Progenitor cell of endocrine pancreas (in vitro differentiated cells): ENCODE results near the gene CAMKMT. TPM values are rescaled to one million over a fixed set of nuclear protein-coding genes. Genes with fewer than 3 reads are reported as not detected.

Source experiments
- DNase-seq: peaks from one replicate; pipeline ENCODE4 v3.0.0; 2021; ENCODE audit warnings: low spot score; ENCODE audit not compliant: unreplicated experiment
- H3K27ac Mint-ChIP-seq: 2 replicates; pipeline ENCODE4 v1.8.0; 2021; ENCODE audit warnings: mild to moderate bottlenecking, moderate library complexity, mixed read lengths
- H3K27me3 Mint-ChIP-seq: 2 replicates; pipeline ENCODE4 v1.8.0; 2021; ENCODE audit warnings: mixed read lengths
- H3K36me3 Mint-ChIP-seq: 2 replicates; pipeline ENCODE4 v1.8.0; 2022; ENCODE audit warnings: mixed read lengths; ENCODE audit not compliant: insufficient read depth
- H3K4me1 Mint-ChIP-seq: 2 replicates; pipeline ENCODE4 v1.8.0; 2021; ENCODE audit warnings: low read depth, mixed read lengths
- H3K4me3 Mint-ChIP-seq: 2 replicates; pipeline ENCODE4 v1.8.0; 2021; ENCODE audit warnings: low read depth, mild to moderate bottlenecking, moderate library complexity, mixed read lengths
- H3K9me3 Mint-ChIP-seq: 2 replicates; pipeline ENCODE4 v1.8.0; 2021; ENCODE audit warnings: low read depth, mixed read lengths
- CTCF ChIP-seq: fragments of 200-600 bp; sonication (generic); IDR thresholded peaks from one replicate; pipeline ENCODE4 v1.5.0; 2021; ENCODE audit warnings: antibody characterized with exemption, mild to moderate bottlenecking; ENCODE audit not compliant: unreplicated experiment
- total RNA-seq: library from RNA; stranded (reverse); gene quantifications from 2 replicates; pipeline ENCODE4 v1.2.1, GENCODE V29; 2021

The CAMKMT gene
- total RNA-seq, 1 donor from 2014 or later, result 20.3 TPM

- TF ChIP-seq CTCF, result no peak
- peak; percentile 15 for DNase-seq
Observed at GRCh38 chr2:44802777-44803424, 441.2 kb downstream of the CAMKMT start.

GRCh38 chr2:44804406-44805265, 442.9 kb downstream of the CAMKMT start:
- H3K4me1 Mint-ChIP-seq, result peaks cover 11% of the 10 kb centered on the region

More at GRCh38 chr2:44802777-44803424, 441.2 kb downstream of the CAMKMT start:
- no peak overlapping the region for H3K27ac Mint-ChIP-seq
- no peaks in the 10 kb centered on the region for H3K36me3 Mint-ChIP-seq
- H3K9me3 Mint-ChIP-seq, result no peaks in the 10 kb centered on the region
- H3K4me1 Mint-ChIP-seq, result peaks cover 11% of the 10 kb centered on the region
- H3K27me3 Mint-ChIP-seq, result peaks cover 89% of the 10 kb centered on the region
- H3K4me3 Mint-ChIP-seq, result peak overlapping the region; percentile 35

GRCh38 chr2:44805401-44806235, 443.9 kb downstream of the CAMKMT start:
- H3K36me3 Mint-ChIP-seq, result no peaks in the 10 kb centered on the region
- TF ChIP-seq CTCF, result no peak
- H3K4me1 Mint-ChIP-seq, result peaks cover 11% of the 10 kb centered on the region
- H3K27me3 Mint-ChIP-seq, result peaks cover 84% of the 10 kb centered on the region
- no peak overlapping the region for H3K4me3 Mint-ChIP-seq
- H3K9me3 Mint-ChIP-seq, result no peaks in the 10 kb centered on the region
- H3K27ac Mint-ChIP-seq, result no peak overlapping the region
- no peak for DNase-seq

More at GRCh38 chr2:44804406-44805265, 442.9 kb downstream of the CAMKMT start:
- H3K27me3 Mint-ChIP-seq, result peaks cover 87% of the 10 kb centered on the region
- no peaks in the 10 kb centered on the region for H3K9me3 Mint-ChIP-seq
- no peaks in the 10 kb centered on the region for H3K36me3 Mint-ChIP-seq
- no peak overlapping the region for H3K4me3 Mint-ChIP-seq
- no peak for TF ChIP-seq CTCF
- H3K27ac Mint-ChIP-seq, result no peak overlapping the region
- DNase-seq, result no peak

- H3K9me3 Mint-ChIP-seq, result no peaks in the 10 kb centered on the region
- DNase-seq, result no peak
- no peak for TF ChIP-seq CTCF
- no peaks in the 10 kb centered on the region for H3K36me3 Mint-ChIP-seq
- H3K4me3 Mint-ChIP-seq, result no peak overlapping the region
- H3K27ac Mint-ChIP-seq, result no peak overlapping the region
- peaks cover 77% of the 10 kb centered on the region for H3K27me3 Mint-ChIP-seq
- peaks cover 8% of the 10 kb centered on the region for H3K4me1 Mint-ChIP-seq
Observed at GRCh38 chr2:44807201-44808025, 445.7 kb downstream of the CAMKMT start.
